ENCODE data around the gene CHST11. TPM values are rescaled to one million over a fixed set of nuclear protein-coding genes. Genes with fewer than 3 reads are reported as not detected.

CHST11 gene
- total and polyA plus RNA-seq, 10 of the 15 experiments (the other 5 are each of a cell fraction or from before 2014, with no cell fraction given): 1.9 to 38.1 (median 17.2) TPM

- no peak for TF ChIP-seq RFX5 (IDR thresholded peaks at IDR 0.05; ENCODE audit: low read depth, low read length)
- TF ChIP-seq IKZF1 (conservative IDR thresholded peaks at IDR 0.05): peak; percentile 82
- TF ChIP-seq ZNF207 (IDR thresholded peaks at IDR 0.05; ENCODE audit: borderline replicate concordance): no peak
- no peak for TF ChIP-seq NFXL1 (IDR thresholded peaks at IDR 0.05; ENCODE audit: borderline replicate concordance)
- TF ChIP-seq STAT1 (conservative IDR thresholded peaks at IDR 0.05): no peak
- peak; percentile 97 for TF ChIP-seq RUNX3 (IDR thresholded peaks at IDR 0.05; ENCODE audit: low read length)
- peak; percentile 77; the same call in 1 of the 2 replicates for TF ChIP-seq JUND (IDR thresholded peaks at IDR 0.05; ENCODE audit: low read depth, low read length)
- TF ChIP-seq LARP7 (IDR thresholded peaks at IDR 0.05): no peak
- TF ChIP-seq ZNF592 (IDR thresholded peaks at IDR 0.05): no peak
- TF ChIP-seq JUNB (IDR thresholded peaks at IDR 0.05): peak; percentile 93
- no peak for TF ChIP-seq STAT3 (IDR thresholded peaks at IDR 0.05; ENCODE audit: low read depth, low read length)
- no peak for TF ChIP-seq ELK1 (IDR thresholded peaks at IDR 0.05; ENCODE audit: low read depth, low read length)
- TF ChIP-seq CREM (IDR thresholded peaks at IDR 0.05; ENCODE audit: low read depth): peak; percentile 66; the same call in 1 of the 2 replicates
- TF ChIP-seq RCOR1 (conservative IDR thresholded peaks at IDR 0.05; ENCODE audit: low read depth, low read length): no peak
- peak in 1 of 2 experiments; percentile 55; a peak in 1 of 4 replicates for TF ChIP-seq ETV6 (conservative IDR thresholded peaks at IDR 0.05 in 1 of 2, IDR thresholded peaks at IDR 0.05 in 1 of 2; ENCODE audit: borderline replicate concordance in 1 of 2, low read depth in 1 of 2)
- no peak; the same call in 1 of the 2 replicates for TF ChIP-seq BACH1 (IDR thresholded peaks at IDR 0.05; ENCODE audit: borderline replicate concordance)
- peak; percentile 61 to 67; a peak in 3 of 4 replicates for TF ChIP-seq BHLHE40 (IDR thresholded peaks at IDR 0.05; ENCODE audit: borderline replicate concordance in 1 of 2, low read depth in 2 of 2, low read length in 1 of 2)
- TF ChIP-seq HDAC6 (IDR thresholded peaks at IDR 0.05; ENCODE audit: unreplicated experiment): no peak
- TF ChIP-seq RELA (IDR thresholded peaks at IDR 0.05; ENCODE audit: borderline replicate concordance, partially characterized antibody): peak; percentile 19
- peak; percentile 40; the same call in 1 of the 2 replicates for TF ChIP-seq ATF7 (IDR thresholded peaks at IDR 0.05; ENCODE audit: low read depth)
- no peak for TF ChIP-seq KLF5 (IDR thresholded peaks at IDR 0.05; ENCODE audit: partially characterized antibody)
- TF ChIP-seq MYB (IDR thresholded peaks at IDR 0.05; ENCODE audit: borderline replicate concordance, low read depth, low read length): no peak
- TF ChIP-seq HDAC2 (IDR thresholded peaks at IDR 0.05): no peak
- TF ChIP-seq, protein P1, sequence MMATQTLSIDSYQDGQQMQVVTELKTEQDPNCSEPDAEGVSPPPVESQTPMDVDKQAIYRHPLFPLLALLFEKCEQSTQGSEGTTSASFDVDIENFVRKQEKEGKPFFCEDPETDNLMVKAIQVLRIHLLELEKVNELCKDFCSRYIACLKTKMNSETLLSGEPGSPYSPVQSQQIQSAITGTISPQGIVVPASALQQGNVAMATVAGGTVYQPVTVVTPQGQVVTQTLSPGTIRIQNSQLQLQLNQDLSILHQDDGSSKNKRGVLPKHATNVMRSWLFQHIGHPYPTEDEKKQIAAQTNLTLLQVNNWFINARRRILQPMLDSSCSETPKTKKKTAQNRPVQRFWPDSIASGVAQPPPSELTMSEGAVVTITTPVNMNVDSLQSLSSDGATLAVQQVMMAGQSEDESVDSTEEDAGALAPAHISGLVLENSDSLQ (IDR thresholded peaks at IDR 0.05): no peak
- peak; percentile 56; the same call in 1 of the 2 replicates for TF ChIP-seq MTA3 (IDR thresholded peaks at IDR 0.05; ENCODE audit: borderline replicate concordance, low read length)
- TF ChIP-seq FOS (IDR thresholded peaks at IDR 0.05; ENCODE audit: borderline replicate concordance, extremely low read depth, insufficient read length): no peak
These were observed 123.2 kb downstream of the CHST11 start (continued) for GRCh38 chr12:104579718-104580495.
